BLaER1 (cell line): ENCODE data around the gene UBE2J2.
A peak's percentile ranks its signal among the peaks of the same experiment; 100 is the strongest.

Source experiments
- H3K27ac ChIP-seq: shearing (Covaris generic); formaldehyde crosslinking; 2 replicates; pipeline ENCODE4 v1.8.1; 2022
- H3K27me3 ChIP-seq: shearing (Covaris generic); formaldehyde crosslinking; 2 replicates; pipeline ENCODE4 v1.8.1; 2022
- H3K36me3 ChIP-seq: shearing (Covaris generic); formaldehyde crosslinking; 2 replicates; pipeline ENCODE4 v1.8.1; 2022
- H3K4me1 ChIP-seq: shearing (Covaris generic); formaldehyde crosslinking; 2 replicates; pipeline ENCODE4 v1.8.1; 2022
- H3K4me2 ChIP-seq: shearing (Covaris generic); formaldehyde crosslinking; 2 replicates; pipeline ENCODE4 v1.8.1; 2022
- H3K4me3 ChIP-seq: shearing (Covaris generic); formaldehyde crosslinking; 2 replicates; pipeline ENCODE4 v1.8.1; 2022
- H3K9ac ChIP-seq: shearing (Covaris generic); formaldehyde crosslinking; 2 replicates; pipeline ENCODE4 v1.8.1; 2022
- H3K9me3 ChIP-seq: shearing (Covaris generic); formaldehyde crosslinking; 2 replicates; pipeline ENCODE4 v1.8.1; 2022
- H4K20me1 ChIP-seq: shearing (Covaris generic); formaldehyde crosslinking; 2 replicates; pipeline ENCODE4 v1.8.1; 2022
- Cebpa-rat ChIP-seq: shearing (Covaris generic); IDR thresholded peaks from 2 replicates; pipeline ENCODE4 v1.8.1; 2022

Gene UBE2J2

GRCh38 chr1:1281533-1282321 lies 8.1 kb upstream of the UBE2J2 start:
- no peak overlapping the region for H3K4me2 ChIP-seq
- H3K4me3 ChIP-seq, result no peak overlapping the region
- TF ChIP-seq Cebpa-rat, result no peak
- peaks cover 14% of the 10 kb centered on the region for H3K4me1 ChIP-seq
- no peaks in the 10 kb centered on the region for H3K9me3 ChIP-seq
- no peaks in the 10 kb centered on the region for H4K20me1 ChIP-seq
- no peaks in the 10 kb centered on the region for H3K36me3 ChIP-seq
- H3K27ac ChIP-seq, result no peak overlapping the region
- H3K27me3 ChIP-seq, result no peaks in the 10 kb centered on the region
- no peak overlapping the region for H3K9ac ChIP-seq

GRCh38 chr1:1280782-1281481 lies 7.3 kb upstream of the UBE2J2 start:
- Histone ChIP-seq H3K4me3 (no peak overlapping the region), H3K9ac (no peak overlapping the region), H3K4me2 (no peak overlapping the region), H3K9me3 (no peaks in the 10 kb centered on the region), H3K27me3 (no peaks in the 10 kb centered on the region), H3K36me3 (no peaks in the 10 kb centered on the region), H3K27ac (no peak overlapping the region), H3K4me1 (peaks cover 14% of the 10 kb centered on the region), H4K20me1 (no peaks in the 10 kb centered on the region)
- TF ChIP-seq Cebpa-rat, result no peak

- H4K20me1 ChIP-seq, result no peaks in the 10 kb centered on the region
- H3K4me3 ChIP-seq, result no peak overlapping the region
- no peak overlapping the region for H3K9ac ChIP-seq
- H3K27ac ChIP-seq, result no peak overlapping the region
- no peaks in the 10 kb centered on the region for H3K36me3 ChIP-seq
- no peaks in the 10 kb centered on the region for H3K9me3 ChIP-seq
- H3K4me2 ChIP-seq, result no peak overlapping the region
- peaks cover 19% of the 10 kb centered on the region for H3K4me1 ChIP-seq
- H3K27me3 ChIP-seq, result no peaks in the 10 kb centered on the region
- no peak for TF ChIP-seq Cebpa-rat
Observed at GRCh38 chr1:1279028-1279427, 5.4 kb upstream of the UBE2J2 start.

- Histone ChIP-seq H3K36me3 (no peaks in the 10 kb centered on the region), H3K4me1 (peaks cover 17% of the 10 kb centered on the region), H3K9me3 (no peaks in the 10 kb centered on the region), H3K4me3 (no peak overlapping the region), H3K27me3 (no peaks in the 10 kb centered on the region), H3K4me2 (no peak overlapping the region), H3K9ac (no peak overlapping the region), H4K20me1 (no peaks in the 10 kb centered on the region), H3K27ac (no peak overlapping the region)
- no peak for TF ChIP-seq Cebpa-rat
Observed at GRCh38 chr1:1278620-1279019, 5.0 kb upstream of the UBE2J2 start.

GRCh38 chr1:1275836-1276235 lies 2.2 kb upstream of the UBE2J2 start:
- Histone ChIP-seq H4K20me1 (peaks cover 26% of the 10 kb centered on the region), H3K9me3 (no peaks in the 10 kb centered on the region), H3K9ac (no peak overlapping the region), H3K27ac (no peak overlapping the region), H3K27me3 (no peaks in the 10 kb centered on the region), H3K4me2 (no peak overlapping the region), H3K4me3 (no peak overlapping the region), H3K36me3 (peaks cover 15% of the 10 kb centered on the region), H3K4me1 (peaks cover 35% of the 10 kb centered on the region)
- TF ChIP-seq Cebpa-rat, result no peak

- Histone ChIP-seq H3K27ac (peak overlapping the region; percentile 83), H3K4me1 (peaks cover 43% of the 10 kb centered on the region), H3K4me2 (peak overlapping the region; percentile 96), H3K4me3 (peak overlapping the region; percentile 100), H3K27me3 (no peaks in the 10 kb centered on the region), H3K9me3 (no peaks in the 10 kb centered on the region), H3K9ac (peak overlapping the region; percentile 83), H3K36me3 (peaks cover 23% of the 10 kb centered on the region), H4K20me1 (peaks cover 35% of the 10 kb centered on the region)
- no peak for TF ChIP-seq Cebpa-rat
Observed at GRCh38 chr1:1274931-1275431, 1.3 kb upstream of the UBE2J2 start.

GRCh38 chr1:1274299-1274930 lies 761 bp upstream of the UBE2J2 start:
- no peak for TF ChIP-seq Cebpa-rat
- H4K20me1 ChIP-seq, result peaks cover 41% of the 10 kb centered on the region
- peaks cover 43% of the 10 kb centered on the region for H3K4me1 ChIP-seq
- peak overlapping the region; percentile 83 for H3K9ac ChIP-seq
- H3K27ac ChIP-seq, result peak overlapping the region; percentile 83
- H3K4me3 ChIP-seq, result peak overlapping the region; percentile 100
- peaks cover 29% of the 10 kb centered on the region for H3K36me3 ChIP-seq
- no peaks in the 10 kb centered on the region for H3K27me3 ChIP-seq
- H3K4me2 ChIP-seq, result peak overlapping the region; percentile 96
- H3K9me3 ChIP-seq, result no peaks in the 10 kb centered on the region

GRCh38 chr1:1273209-1273511 lies 494 bp downstream of the UBE2J2 start:
- peak overlapping the region; percentile 99 for H3K4me2 ChIP-seq
- TF ChIP-seq Cebpa-rat, result no peak
- peak overlapping the region; percentile 100 for H3K4me3 ChIP-seq
- peaks cover 53% of the 10 kb centered on the region for H4K20me1 ChIP-seq
- no peaks in the 10 kb centered on the region for H3K9me3 ChIP-seq
- peaks cover 43% of the 10 kb centered on the region for H3K4me1 ChIP-seq
- H3K9ac ChIP-seq, result peak overlapping the region; percentile 98
- peaks cover 42% of the 10 kb centered on the region for H3K36me3 ChIP-seq
- H3K27ac ChIP-seq, result peak overlapping the region; percentile 98
- H3K27me3 ChIP-seq, result no peaks in the 10 kb centered on the region

- H3K36me3 ChIP-seq, result peaks cover 48% of the 10 kb centered on the region
- H3K4me2 ChIP-seq, result peak overlapping the region; percentile 99
- H3K27me3 ChIP-seq, result no peaks in the 10 kb centered on the region
- H3K9ac ChIP-seq, result peak overlapping the region; percentile 98
- H3K4me3 ChIP-seq, result peak overlapping the region; percentile 100
- peaks cover 59% of the 10 kb centered on the region for H4K20me1 ChIP-seq
- peak overlapping the region; percentile 98 for H3K27ac ChIP-seq
- TF ChIP-seq Cebpa-rat, result no peak
- H3K4me1 ChIP-seq, result peaks cover 43% of the 10 kb centered on the region
- H3K9me3 ChIP-seq, result no peaks in the 10 kb centered on the region
Observed at GRCh38 chr1:1272341-1273208, 1.1 kb downstream of the UBE2J2 start.
